KMS-11 (cell line): ENCODE results near the gene PNRC1.

Experiments
- H2AFZ ChIP-seq: fragments of 200-600 bp; sonication (generic); 2 replicates; pipeline ENCODE4 v1.6.1; 2016; ENCODE audit warnings: antibody characterized with exemption, mixed run types, low read depth
- H3K27ac ChIP-seq: fragments of 200-600 bp; sonication (generic); 2 replicates; pipeline ENCODE4 v1.6.1; 2016; ENCODE audit warnings: mild to moderate bottlenecking, mixed run types
- H3K27me3 ChIP-seq: fragments of 200-600 bp; sonication (generic); 2 replicates; pipeline ENCODE4 v1.6.1; 2017; ENCODE audit warnings: mild to moderate bottlenecking, low read depth, mixed run types, moderate library complexity; ENCODE audit not compliant: insufficient read depth
- H3K36me3 ChIP-seq: fragments of 200-600 bp; sonication (generic); 2 replicates; pipeline ENCODE4 v1.6.1; 2017; ENCODE audit warnings: mild to moderate bottlenecking, mixed run types; ENCODE audit not compliant: insufficient read depth
- H3K4me1 ChIP-seq: fragments of 200-600 bp; sonication (generic); 2 replicates; pipeline ENCODE4 v1.6.1; 2016; ENCODE audit warnings: mild to moderate bottlenecking, low read depth, mixed run types; ENCODE audit not compliant: poor library complexity, severe bottlenecking
- H3K4me2 ChIP-seq: fragments of 200-600 bp; sonication (generic); 2 replicates; pipeline ENCODE4 v1.7.0; 2016; ENCODE audit warnings: mild to moderate bottlenecking, mixed run types
- H3K4me3 ChIP-seq: fragments of 200-600 bp; sonication (generic); IDR thresholded peaks from 2 replicates; pipeline ENCODE4 v1.6.1; 2017; ENCODE audit warnings: low read depth, low read length, mixed read lengths; ENCODE audit not compliant: insufficient read depth
- H3K79me2 ChIP-seq: fragments of 200-600 bp; sonication (generic); 2 replicates; pipeline ENCODE4 v1.6.1; 2016; ENCODE audit warnings: low read depth, mixed run types; ENCODE audit not compliant: insufficient read depth
- H3K9ac ChIP-seq: fragments of 200-600 bp; sonication (generic); 2 replicates; pipeline ENCODE4 v1.6.1; 2016; ENCODE audit warnings: mild to moderate bottlenecking, mixed run types
- H4K20me1 ChIP-seq: fragments of 200-600 bp; sonication (generic); 2 replicates; pipeline ENCODE4 v1.6.1; 2016; ENCODE audit warnings: mild to moderate bottlenecking, mixed run types; ENCODE audit not compliant: insufficient read depth
- TF ChIP-seq, protein P1 (sequence below): fragments of 200-600 bp; sonication (generic); conservative IDR thresholded peaks from 2 replicates; pipeline ENCODE4 v1.6.1; 2017; ENCODE audit warnings: low read depth, mild to moderate bottlenecking, antibody characterized with exemption, low read length, moderate library complexity, mixed read lengths

Gene PNRC1

DNA sequence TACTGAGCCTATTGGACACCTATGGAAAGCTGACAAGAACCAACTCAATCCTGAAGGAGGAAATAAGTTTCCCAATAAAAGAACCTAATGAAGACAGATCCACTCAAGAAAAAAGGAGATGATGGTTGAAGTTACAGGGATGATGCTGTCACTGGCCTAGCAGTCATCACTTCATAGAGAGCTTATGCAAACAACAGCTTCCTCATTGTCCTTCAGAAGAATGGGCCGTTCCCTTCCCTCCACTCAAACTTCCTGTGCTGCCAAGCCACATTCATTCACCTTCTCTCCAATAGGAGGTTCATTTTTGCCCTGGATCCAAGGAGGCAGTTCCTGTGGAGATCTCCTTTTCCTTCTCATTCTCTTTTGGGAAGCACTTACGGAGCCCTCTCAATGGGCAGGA lies 51.5 kb downstream of the PNRC1 start:
- Histone ChIP-seq H3K27ac (no peak overlapping the region), H3K4me3 (no peak overlapping the region), H2AFZ (no peak overlapping the region), H3K27me3 (no peaks in the 10 kb centered on the region), H3K36me3 (no peaks in the 10 kb centered on the region), H3K4me2 (no peak overlapping the region), H4K20me1 (no peaks in the 10 kb centered on the region), H3K4me1 (no peaks in the 10 kb centered on the region), H3K79me2 (no peaks in the 10 kb centered on the region), H3K9ac (no peak overlapping the region)
- TF ChIP-seq, protein P1, sequence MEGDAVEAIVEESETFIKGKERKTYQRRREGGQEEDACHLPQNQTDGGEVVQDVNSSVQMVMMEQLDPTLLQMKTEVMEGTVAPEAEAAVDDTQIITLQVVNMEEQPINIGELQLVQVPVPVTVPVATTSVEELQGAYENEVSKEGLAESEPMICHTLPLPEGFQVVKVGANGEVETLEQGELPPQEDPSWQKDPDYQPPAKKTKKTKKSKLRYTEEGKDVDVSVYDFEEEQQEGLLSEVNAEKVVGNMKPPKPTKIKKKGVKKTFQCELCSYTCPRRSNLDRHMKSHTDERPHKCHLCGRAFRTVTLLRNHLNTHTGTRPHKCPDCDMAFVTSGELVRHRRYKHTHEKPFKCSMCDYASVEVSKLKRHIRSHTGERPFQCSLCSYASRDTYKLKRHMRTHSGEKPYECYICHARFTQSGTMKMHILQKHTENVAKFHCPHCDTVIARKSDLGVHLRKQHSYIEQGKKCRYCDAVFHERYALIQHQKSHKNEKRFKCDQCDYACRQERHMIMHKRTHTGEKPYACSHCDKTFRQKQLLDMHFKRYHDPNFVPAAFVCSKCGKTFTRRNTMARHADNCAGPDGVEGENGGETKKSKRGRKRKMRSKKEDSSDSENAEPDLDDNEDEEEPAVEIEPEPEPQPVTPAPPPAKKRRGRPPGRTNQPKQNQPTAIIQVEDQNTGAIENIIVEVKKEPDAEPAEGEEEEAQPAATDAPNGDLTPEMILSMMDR: no peak

DNA sequence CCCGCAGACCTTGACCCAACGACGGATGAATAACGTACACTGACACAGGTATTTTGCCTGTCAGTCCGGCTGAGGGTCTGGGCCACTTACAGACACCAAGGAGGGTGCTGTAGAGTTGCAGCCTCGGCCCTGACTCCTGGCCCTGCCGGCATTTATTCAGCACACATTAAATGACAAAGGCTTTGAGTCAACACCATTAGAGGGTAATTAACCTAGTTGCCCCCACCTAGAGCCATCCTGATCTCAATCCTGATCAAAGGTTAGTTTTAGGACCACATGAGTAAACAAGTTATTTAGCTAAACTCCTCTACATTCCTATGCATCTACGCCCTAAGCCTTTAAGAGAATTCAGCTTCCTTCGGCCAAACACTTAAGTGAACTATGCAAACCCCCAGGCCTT lies 53.4 kb downstream of the PNRC1 start:
- Histone ChIP-seq H3K4me2 (no peak overlapping the region), H4K20me1 (no peaks in the 10 kb centered on the region), H3K9ac (no peak overlapping the region), H3K4me1 (no peaks in the 10 kb centered on the region), H3K36me3 (no peaks in the 10 kb centered on the region), H3K27me3 (no peaks in the 10 kb centered on the region), H3K79me2 (no peaks in the 10 kb centered on the region), H3K4me3 (no peak overlapping the region), H3K27ac (no peak overlapping the region), H2AFZ (no peak overlapping the region)
- TF ChIP-seq, protein P1: no peak

DNA sequence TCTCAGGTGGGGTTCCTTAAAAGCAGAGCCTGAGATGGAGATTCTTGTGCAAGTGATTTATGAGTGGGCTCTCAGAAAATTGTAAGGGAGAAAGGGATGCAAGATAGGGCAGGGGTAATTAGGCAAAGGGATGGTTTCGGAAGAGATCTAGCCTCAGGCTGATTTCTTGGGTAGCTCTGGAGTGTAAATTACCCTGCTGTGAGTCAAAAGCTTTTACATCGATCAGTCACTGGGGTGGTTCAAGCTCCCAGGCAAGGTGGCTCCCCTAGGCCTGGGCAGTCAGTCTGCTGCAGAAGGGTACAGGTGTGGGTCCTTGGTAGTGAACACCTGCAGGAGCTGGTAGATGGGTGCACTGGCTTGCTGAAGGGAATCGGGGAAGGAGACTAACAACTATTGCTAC lies 54.2 kb downstream of the PNRC1 start:
- no peaks in the 10 kb centered on the region for H3K79me2 ChIP-seq
- H3K9ac ChIP-seq: no peak overlapping the region
- TF ChIP-seq, protein P1: no peak
- H4K20me1 ChIP-seq: no peaks in the 10 kb centered on the region
- no peak overlapping the region for H3K27ac ChIP-seq
- no peaks in the 10 kb centered on the region for H3K27me3 ChIP-seq
- H3K4me3 ChIP-seq: no peak overlapping the region
- no peak overlapping the region for H3K4me2 ChIP-seq
- no peaks in the 10 kb centered on the region for H3K4me1 ChIP-seq
- no peaks in the 10 kb centered on the region for H3K36me3 ChIP-seq
- no peak overlapping the region for H2AFZ ChIP-seq
